Chondrocyte (in vitro differentiated cells): ENCODE measurements around the gene STAT4. TPM values are rescaled to one million over a fixed set of nuclear protein-coding genes. Genes with fewer than 3 reads are reported as not detected.

ENCODE experiments used
- DNase-seq: peaks from one replicate; pipeline ENCODE4 v3.0.0; 2021; ENCODE audit warnings: mixed read lengths, low spot score
- H3K27ac Mint-ChIP-seq: one replicate; pipeline ENCODE4 v1.8.0; 2021; ENCODE audit warnings: mild to moderate bottlenecking, moderate library complexity, mixed read lengths; ENCODE audit not compliant: unreplicated experiment
- H3K27me3 Mint-ChIP-seq: 2 replicates; pipeline ENCODE4 v1.8.0; 2021; ENCODE audit warnings: low read depth, mixed read lengths
- H3K36me3 Mint-ChIP-seq: 2 replicates; pipeline ENCODE4 v1.8.0; 2021; ENCODE audit warnings: low read depth, mixed read lengths
- H3K4me1 Mint-ChIP-seq: 2 replicates; pipeline ENCODE4 v1.8.0; 2021; ENCODE audit warnings: low read depth, mild to moderate bottlenecking, mixed read lengths
- H3K4me3 Mint-ChIP-seq: one replicate; pipeline ENCODE4 v1.8.0; 2021; ENCODE audit warnings: mild to moderate bottlenecking, moderate library complexity, mixed read lengths; ENCODE audit not compliant: unreplicated experiment
- H3K9me3 Mint-ChIP-seq: 2 replicates; pipeline ENCODE4 v1.8.0; 2021; ENCODE audit warnings: low read depth, mixed read lengths
- CTCF ChIP-seq: fragments of 200-600 bp; sonication (generic); IDR thresholded peaks from 2 replicates; pipeline ENCODE4 v1.5.0; 2021; ENCODE audit warnings: antibody characterized with exemption, mild to moderate bottlenecking, moderate library complexity
- total RNA-seq: library from RNA; stranded (reverse); gene quantifications from 3 replicates; pipeline ENCODE4 v1.2.1, GENCODE V29; 2021

The STAT4 gene
- total RNA-seq, 1 donor from 2014 or later, result 12.4 TPM

DNA sequence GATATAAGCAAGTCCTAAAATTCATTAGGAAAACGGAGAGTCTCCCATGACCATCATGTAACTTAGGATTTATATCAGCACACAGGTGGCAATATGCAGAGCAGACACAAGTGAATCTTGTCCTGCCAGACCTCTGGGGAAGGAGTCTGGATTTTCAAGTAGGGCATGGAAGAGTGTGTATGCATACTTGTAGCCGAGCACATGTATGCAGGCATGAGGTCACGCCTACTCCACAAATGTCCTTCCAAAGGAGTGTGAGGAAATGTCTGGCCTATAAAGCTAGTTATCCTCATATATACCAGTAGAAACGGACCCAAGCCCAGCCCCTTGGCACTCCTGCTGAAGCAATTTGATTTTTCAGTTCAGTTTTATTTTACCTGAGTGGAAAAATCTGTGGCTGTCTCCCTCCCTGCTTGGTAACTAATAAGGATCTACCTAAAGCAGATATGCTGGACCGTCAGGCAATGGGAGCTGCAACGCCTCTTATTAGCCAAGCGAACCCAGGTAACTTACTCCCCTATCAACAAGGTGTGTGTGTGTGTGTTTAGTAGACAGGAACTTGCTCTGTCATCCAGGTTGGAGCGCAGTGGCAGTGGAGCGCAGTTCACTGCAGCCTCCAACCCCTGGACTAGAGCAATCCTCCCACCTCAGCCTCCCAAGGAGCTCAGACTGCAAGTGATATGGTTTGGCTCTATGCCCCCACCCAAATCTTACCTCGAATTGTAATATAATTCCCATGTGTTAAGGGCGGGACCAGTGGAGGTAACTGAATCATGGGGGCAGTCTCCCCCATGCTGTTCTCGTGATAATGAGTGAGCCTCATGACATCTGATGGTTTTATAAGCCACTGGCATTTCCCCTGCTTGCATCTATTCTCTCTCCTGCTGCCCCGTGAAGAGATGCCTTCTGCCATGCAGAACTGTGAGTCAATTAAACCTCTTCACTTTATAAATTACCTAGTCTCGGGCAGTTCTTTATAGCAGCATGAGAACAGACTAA is 139.6 kb downstream of the STAT4 start:
- TF ChIP-seq CTCF, result no peak
- H3K4me1 Mint-ChIP-seq, result peaks cover 15% of the 10 kb centered on the region
- H3K27me3 Mint-ChIP-seq, result no peaks in the 10 kb centered on the region

GRCh38 chr2:191009541-191010374 is 141.0 kb downstream of the STAT4 start:
- Mint-ChIP-seq H3K9me3 (no peaks in the 10 kb centered on the region), H3K4me1 (peaks cover 15% of the 10 kb centered on the region), H3K27ac (peak overlapping the region; percentile 24), H3K27me3 (no peaks in the 10 kb centered on the region), H3K4me3 (no peak overlapping the region), H3K36me3 (peaks cover 21% of the 10 kb centered on the region)
- DNase-seq, result no peak
- TF ChIP-seq CTCF, result no peak

More for the DNA sequence above, 139.6 kb downstream of the STAT4 start:
- H3K27ac Mint-ChIP-seq, result peak overlapping the region; percentile 33
- H3K4me3 Mint-ChIP-seq, result peak overlapping the region; percentile 29
- no peaks in the 10 kb centered on the region for H3K9me3 Mint-ChIP-seq
- H3K36me3 Mint-ChIP-seq, result peaks cover 16% of the 10 kb centered on the region
- no peak for DNase-seq

DNA sequence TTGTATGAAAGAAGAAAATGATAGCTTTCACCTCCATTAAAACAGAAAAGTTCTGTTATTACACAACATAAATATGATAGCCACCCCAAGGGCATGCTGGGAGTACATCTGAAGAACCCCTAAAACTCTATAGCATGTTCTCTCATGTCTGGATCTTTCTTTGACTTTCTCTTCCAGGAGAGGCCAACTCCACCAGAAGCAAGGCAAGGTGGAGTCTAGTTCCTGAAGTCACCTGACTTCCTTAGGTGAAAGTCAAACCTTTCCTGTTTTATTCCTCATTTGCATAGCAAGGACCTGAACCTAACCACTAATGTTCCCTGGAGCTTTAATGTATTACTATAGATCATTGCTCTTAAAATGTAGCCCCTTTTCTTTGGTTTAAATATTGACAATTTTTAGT is 142.5 kb downstream of the STAT4 start:
- no peaks in the 10 kb centered on the region for H3K9me3 Mint-ChIP-seq
- H3K4me3 Mint-ChIP-seq, result no peak overlapping the region
- H3K36me3 Mint-ChIP-seq, result peaks cover 34% of the 10 kb centered on the region
- H3K27ac Mint-ChIP-seq, result no peak overlapping the region
- TF ChIP-seq CTCF, result no peak
- H3K4me1 Mint-ChIP-seq, result peaks cover 15% of the 10 kb centered on the region
- DNase-seq, result no peak
- H3K27me3 Mint-ChIP-seq, result no peaks in the 10 kb centered on the region

DNA sequence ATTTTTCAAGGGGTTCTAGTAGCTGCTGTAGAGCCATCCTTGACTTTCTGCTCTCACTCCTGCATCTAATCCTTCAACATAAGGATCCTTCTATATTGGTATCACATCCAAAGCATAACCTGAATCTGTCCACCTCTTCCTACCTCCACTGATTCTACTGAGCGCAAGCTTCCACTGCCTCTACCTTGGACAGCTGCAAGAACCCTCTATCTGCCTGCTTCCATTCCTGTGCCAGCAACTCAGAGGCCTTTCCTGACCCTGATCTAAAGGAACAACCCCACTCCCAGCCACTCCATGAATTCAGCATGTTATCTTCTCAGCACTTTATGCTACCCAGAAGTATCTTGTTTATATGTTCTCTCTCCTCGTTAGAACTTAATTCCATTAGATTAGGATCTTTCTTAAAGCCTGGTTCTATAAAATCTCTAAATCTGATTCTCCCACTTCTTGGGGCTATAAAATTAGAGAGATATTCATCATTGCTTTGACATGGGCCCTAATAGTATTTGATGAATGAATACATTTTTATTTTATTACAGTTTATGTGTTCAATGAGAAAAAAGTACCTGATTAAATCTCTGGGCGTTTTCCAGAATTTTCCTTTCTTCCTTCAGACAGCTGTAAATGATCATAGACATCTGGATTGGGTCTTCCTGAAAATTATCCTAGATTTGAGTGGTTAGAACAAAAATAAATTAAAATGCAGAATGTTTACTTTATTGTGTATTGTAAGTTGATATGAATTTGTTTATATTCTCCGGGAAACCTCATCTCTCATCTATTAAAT is 143.6 kb downstream of the STAT4 start:
- H3K36me3 Mint-ChIP-seq, result peaks cover 37% of the 10 kb centered on the region
- H3K4me1 Mint-ChIP-seq, result peaks cover 15% of the 10 kb centered on the region
- H3K27me3 Mint-ChIP-seq, result no peaks in the 10 kb centered on the region
- TF ChIP-seq CTCF, result no peak
- no peaks in the 10 kb centered on the region for H3K9me3 Mint-ChIP-seq
- H3K27ac Mint-ChIP-seq, result no peak overlapping the region
- DNase-seq, result no peak
- no peak overlapping the region for H3K4me3 Mint-ChIP-seq
